ENCODE measurements around the gene MAPK8IP2. TPM values are rescaled to one million over a fixed set of nuclear protein-coding genes. Genes with fewer than 3 reads are reported as not detected.
A peak's percentile ranks its signal among the peaks of the same experiment; 100 is the strongest.

The MAPK8IP2 gene
- total and polyA plus RNA-seq, 2 of the 13 experiments (the other 11 are each of a cell fraction or from before 2014, with no cell fraction given), result 1.3 to 2.6 TPM

DNA sequence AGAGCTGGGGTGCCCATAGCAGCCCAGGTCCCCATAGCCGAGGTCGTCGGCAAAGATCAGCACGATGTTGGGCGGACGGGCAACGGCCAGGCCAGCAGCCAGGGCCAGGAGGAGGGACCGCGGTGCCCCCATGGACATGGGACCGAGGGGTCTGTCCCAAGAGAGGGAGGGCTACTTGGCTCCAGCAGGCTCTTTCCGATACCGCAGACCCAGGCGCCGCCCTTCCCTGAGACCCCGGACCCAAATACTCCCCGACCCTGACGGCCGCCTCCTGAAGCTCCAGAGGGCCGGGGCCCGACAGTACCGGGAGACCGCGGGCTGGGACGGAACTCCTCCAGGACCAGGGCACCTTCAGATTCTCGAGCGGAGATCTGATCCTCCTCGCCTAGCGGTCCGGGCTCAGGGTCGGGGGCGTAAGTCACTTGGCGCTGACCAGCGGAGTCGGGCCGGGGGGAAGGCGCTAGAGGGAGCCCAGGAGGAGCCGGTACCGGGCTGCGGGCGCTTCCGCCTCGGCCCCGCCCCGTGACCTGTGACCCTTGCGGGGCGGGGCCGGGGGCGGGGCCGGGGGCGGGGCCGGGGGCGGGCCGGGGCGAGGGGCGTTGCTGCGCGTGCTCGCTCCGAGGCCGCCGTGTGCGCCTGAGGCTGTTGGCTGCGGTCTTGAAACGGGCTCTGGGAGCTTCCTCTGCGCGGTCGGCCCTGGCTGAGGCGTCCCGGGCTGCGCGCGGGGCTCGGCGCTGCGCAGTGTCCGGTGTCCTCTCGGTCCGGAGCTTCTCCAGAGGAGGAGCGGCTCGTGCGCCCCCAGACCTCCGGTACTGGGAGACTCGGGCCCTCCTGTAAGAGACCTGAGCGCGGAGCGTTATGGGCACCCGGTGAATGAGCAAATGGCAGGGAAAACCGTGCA is 27.3 kb downstream of the MAPK8IP2 start, which contains the start of gene ARSA (continued):
- TF ChIP-seq ZFP90 (CRISPR knock-in tag; IDR thresholded peaks at IDR 0.05; ENCODE audit: borderline replicate concordance) (peak; percentile 84), PHF21A (CRISPR knock-in tag; IDR thresholded peaks at IDR 0.05) (no peak), NFE2L1 (CRISPR knock-in tag; IDR thresholded peaks at IDR 0.05; ENCODE audit: borderline replicate concordance) (peak; percentile 62; the same call in 1 of the 2 replicates), ZNF883 (CRISPR knock-in tag; IDR thresholded peaks at IDR 0.05; ENCODE audit: not compliant biosample characterization) (no peak), SKI (IDR thresholded peaks at IDR 0.05; ENCODE audit: partially characterized antibody) (no peak), GTF2F1 (IDR thresholded peaks at IDR 0.05; ENCODE audit: low read length) (no peak), SRSF9 (IDR thresholded peaks at IDR 0.05; ENCODE audit: borderline replicate concordance, insufficient read depth, low read depth, low read length, poor library complexity, severe bottlenecking) (no peak), ZNF430 (CRISPR knock-in tag; IDR thresholded peaks at IDR 0.05) (peak; percentile 80), ATAD3A (CRISPR knock-in tag; IDR thresholded peaks at IDR 0.05) (no peak), ZNF367 (CRISPR knock-in tag; IDR thresholded peaks at IDR 0.05; ENCODE audit: borderline replicate concordance) (0 out of 2 replicates have a peak, but pooled peaks have one; percentile 43), ZFX (CRISPR knock-in tag; IDR thresholded peaks at IDR 0.05; ENCODE audit: low read depth) (peak; percentile 82), ZNF383 (CRISPR knock-in tag; IDR thresholded peaks at IDR 0.05; ENCODE audit: borderline replicate concordance) (no peak), TAF1 (CRISPR knock-in tag; IDR thresholded peaks at IDR 0.05) (peak; percentile 87), ZSCAN31 (CRISPR knock-in tag; IDR thresholded peaks at IDR 0.05; ENCODE audit: low read depth) (0 out of 2 replicates have a peak, but pooled peaks have one; percentile 11), KMT2A (CRISPR knock-in tag; IDR thresholded peaks at IDR 0.05) (no peak), ZNF354B (CRISPR knock-in tag; IDR thresholded peaks at IDR 0.05) (no peak; the same call in 1 of the 2 replicates), ZKSCAN5 (CRISPR knock-in tag; IDR thresholded peaks at IDR 0.05) (no peak)
- TF ChIP-seq, protein P1, sequence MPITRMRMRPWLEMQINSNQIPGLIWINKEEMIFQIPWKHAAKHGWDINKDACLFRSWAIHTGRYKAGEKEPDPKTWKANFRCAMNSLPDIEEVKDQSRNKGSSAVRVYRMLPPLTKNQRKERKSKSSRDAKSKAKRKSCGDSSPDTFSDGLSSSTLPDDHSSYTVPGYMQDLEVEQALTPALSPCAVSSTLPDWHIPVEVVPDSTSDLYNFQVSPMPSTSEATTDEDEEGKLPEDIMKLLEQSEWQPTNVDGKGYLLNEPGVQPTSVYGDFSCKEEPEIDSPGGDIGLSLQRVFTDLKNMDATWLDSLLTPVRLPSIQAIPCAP (CRISPR knock-in tag; IDR thresholded peaks at IDR 0.05; ENCODE audit: low read depth), result no peak
- TF ChIP-seq, protein P2, sequence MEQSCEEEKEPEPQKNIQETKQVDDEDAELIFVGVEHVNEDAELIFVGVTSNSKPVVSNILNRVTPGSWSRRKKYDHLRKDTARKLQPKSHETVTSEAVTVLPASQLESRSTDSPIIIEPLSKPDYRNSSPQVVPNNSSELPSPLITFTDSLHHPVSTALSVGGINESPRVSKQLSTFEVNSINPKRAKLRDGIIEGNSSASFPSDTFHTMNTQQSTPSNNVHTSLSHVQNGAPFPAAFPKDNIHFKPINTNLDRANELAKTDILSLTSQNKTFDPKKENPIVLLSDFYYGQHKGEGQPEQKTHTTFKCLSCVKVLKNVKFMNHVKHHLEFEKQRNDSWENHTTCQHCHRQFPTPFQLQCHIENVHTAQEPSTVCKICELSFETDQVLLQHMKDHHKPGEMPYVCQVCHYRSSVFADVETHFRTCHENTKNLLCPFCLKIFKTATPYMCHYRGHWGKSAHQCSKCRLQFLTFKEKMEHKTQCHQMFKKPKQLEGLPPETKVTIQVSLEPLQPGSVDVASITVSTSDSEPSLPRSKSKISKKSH (CRISPR knock-in tag; IDR thresholded peaks at IDR 0.05; ENCODE audit: borderline replicate concordance), result no peak
- TF ChIP-seq, protein P3, sequence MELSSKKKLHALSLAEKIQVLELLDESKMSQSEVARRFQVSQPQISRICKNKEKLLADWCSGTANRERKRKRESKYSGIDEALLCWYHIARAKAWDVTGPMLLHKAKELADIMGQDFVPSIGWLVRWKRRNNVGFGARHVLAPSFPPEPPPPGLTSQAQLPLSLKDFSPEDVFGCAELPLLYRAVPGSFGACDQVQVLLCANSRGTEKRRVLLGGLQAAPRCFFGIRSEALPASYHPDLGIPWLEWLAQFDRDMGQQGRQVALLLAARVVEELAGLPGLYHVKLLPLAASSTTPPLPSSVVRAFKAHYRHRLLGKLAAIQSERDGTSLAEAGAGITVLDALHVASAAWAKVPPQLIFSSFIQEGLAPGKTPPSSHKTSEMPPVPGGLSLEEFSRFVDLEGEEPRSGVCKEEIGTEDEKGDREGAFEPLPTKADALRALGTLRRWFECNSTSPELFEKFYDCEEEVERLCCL (CRISPR knock-in tag; IDR thresholded peaks at IDR 0.05; ENCODE audit: borderline replicate concordance), result peak; percentile 63; the same call in 1 of the 2 replicates
- TF ChIP-seq, protein P4, sequence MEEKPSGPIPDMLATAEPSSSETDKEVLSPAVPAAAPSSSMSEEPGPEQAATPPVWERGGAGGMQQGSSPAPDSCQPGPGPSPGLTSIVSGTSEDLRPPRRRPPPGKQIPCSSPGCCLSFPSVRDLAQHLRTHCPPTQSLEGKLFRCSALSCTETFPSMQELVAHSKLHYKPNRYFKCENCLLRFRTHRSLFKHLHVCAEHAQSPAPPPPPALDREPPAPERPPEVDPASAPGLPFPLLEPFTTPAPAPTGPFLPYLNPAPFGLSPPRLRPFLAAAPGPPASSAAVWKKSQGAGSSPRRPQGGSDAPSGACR (CRISPR knock-in tag; IDR thresholded peaks at IDR 0.05), result 0 out of 2 replicates have a peak, but pooled peaks have one; percentile 29
- TF ChIP-seq, protein P5, sequence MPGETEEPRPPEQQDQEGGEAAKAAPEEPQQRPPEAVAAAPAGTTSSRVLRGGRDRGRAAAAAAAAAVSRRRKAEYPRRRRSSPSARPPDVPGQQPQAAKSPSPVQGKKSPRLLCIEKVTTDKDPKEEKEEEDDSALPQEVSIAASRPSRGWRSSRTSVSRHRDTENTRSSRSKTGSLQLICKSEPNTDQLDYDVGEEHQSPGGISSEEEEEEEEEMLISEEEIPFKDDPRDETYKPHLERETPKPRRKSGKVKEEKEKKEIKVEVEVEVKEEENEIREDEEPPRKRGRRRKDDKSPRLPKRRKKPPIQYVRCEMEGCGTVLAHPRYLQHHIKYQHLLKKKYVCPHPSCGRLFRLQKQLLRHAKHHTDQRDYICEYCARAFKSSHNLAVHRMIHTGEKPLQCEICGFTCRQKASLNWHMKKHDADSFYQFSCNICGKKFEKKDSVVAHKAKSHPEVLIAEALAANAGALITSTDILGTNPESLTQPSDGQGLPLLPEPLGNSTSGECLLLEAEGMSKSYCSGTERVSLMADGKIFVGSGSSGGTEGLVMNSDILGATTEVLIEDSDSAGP (CRISPR knock-in tag; IDR thresholded peaks at IDR 0.05; ENCODE audit: borderline replicate concordance), result peak; percentile 53
